Hepatocyte (in vitro differentiated cells): ENCODE measurements around the gene C10orf67.

Source experiments
- EZH2 ChIP-seq: fragments of 200-600 bp; sonication (generic); IDR thresholded peaks from 2 replicates; pipeline ENCODE4 v1.6.1; 2016; ENCODE audit warnings: antibody characterized with exemption, mild to moderate bottlenecking, borderline replicate concordance
- TF ChIP-seq, protein P1 (sequence below): fragments of 200-600 bp; sonication (generic); IDR thresholded peaks from 2 replicates; pipeline ENCODE4 v1.5.1; 2016; ENCODE audit warnings: antibody characterized with exemption, mild to moderate bottlenecking; ENCODE audit not compliant: poor library complexity

GRCh38 chr10:23338886-23339285 is 5.7 kb downstream of the C10orf67 start:
- TF ChIP-seq, protein P1, sequence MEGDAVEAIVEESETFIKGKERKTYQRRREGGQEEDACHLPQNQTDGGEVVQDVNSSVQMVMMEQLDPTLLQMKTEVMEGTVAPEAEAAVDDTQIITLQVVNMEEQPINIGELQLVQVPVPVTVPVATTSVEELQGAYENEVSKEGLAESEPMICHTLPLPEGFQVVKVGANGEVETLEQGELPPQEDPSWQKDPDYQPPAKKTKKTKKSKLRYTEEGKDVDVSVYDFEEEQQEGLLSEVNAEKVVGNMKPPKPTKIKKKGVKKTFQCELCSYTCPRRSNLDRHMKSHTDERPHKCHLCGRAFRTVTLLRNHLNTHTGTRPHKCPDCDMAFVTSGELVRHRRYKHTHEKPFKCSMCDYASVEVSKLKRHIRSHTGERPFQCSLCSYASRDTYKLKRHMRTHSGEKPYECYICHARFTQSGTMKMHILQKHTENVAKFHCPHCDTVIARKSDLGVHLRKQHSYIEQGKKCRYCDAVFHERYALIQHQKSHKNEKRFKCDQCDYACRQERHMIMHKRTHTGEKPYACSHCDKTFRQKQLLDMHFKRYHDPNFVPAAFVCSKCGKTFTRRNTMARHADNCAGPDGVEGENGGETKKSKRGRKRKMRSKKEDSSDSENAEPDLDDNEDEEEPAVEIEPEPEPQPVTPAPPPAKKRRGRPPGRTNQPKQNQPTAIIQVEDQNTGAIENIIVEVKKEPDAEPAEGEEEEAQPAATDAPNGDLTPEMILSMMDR = no peak
- no peak for TF ChIP-seq EZH2
